Fibroblast of lung (primary cell): ENCODE data around the gene CERS6.

Source experiments
- EZH2 ChIP-seq: IDR thresholded peaks from 2 replicates; pipeline ENCODE4 v1.5.1; 2012; ENCODE audit warnings: low read length, control low read depth, mild to moderate bottlenecking; ENCODE audit errors: missing control alignments
- TF ChIP-seq, protein P1 (sequence below), 2 donors: IDR thresholded peaks in 1 of 2; conservative IDR thresholded peaks in 1 of 2; 1 replicate in 1 of 2; 2 replicates in 1 of 2; pipeline ENCODE4 v1.5.1; 2011 to 2012; ENCODE audit warnings: low read length in 2 of 2, control low read depth in 1 of 2, inconsistent platforms in 1 of 2, low read depth in 1 of 2, mild to moderate bottlenecking in 1 of 2

DNA sequence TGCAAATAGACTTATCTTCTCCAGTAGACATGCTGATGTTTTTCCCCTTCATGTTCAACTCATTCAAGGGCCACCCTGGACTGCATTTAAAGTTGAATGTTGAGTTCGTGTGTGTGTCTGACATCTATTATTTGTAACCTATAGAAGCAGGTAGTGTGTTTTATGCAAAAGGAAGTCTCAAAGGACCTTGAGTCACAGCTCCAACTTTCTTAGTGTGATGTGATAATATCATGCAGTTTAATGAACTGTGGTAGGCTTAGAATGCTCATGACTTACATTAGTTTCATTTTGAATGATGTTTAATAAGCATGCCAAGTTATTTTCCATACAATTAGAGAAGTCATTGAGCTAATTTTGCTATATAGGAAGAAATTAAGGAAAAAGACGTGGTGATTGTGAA is 67.9 kb downstream of the CERS6 start:
- TF ChIP-seq, protein P1, sequence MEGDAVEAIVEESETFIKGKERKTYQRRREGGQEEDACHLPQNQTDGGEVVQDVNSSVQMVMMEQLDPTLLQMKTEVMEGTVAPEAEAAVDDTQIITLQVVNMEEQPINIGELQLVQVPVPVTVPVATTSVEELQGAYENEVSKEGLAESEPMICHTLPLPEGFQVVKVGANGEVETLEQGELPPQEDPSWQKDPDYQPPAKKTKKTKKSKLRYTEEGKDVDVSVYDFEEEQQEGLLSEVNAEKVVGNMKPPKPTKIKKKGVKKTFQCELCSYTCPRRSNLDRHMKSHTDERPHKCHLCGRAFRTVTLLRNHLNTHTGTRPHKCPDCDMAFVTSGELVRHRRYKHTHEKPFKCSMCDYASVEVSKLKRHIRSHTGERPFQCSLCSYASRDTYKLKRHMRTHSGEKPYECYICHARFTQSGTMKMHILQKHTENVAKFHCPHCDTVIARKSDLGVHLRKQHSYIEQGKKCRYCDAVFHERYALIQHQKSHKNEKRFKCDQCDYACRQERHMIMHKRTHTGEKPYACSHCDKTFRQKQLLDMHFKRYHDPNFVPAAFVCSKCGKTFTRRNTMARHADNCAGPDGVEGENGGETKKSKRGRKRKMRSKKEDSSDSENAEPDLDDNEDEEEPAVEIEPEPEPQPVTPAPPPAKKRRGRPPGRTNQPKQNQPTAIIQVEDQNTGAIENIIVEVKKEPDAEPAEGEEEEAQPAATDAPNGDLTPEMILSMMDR (conservative IDR thresholded peaks at IDR 0.05 in 1 of 2, IDR thresholded peaks at IDR 0.05 in 1 of 2; ENCODE audit: low read depth in 1 of 2, low read length in 2 of 2): no peak
- TF ChIP-seq EZH2: no peak
